Right cardiac atrium (tissue), 5 donors: Measurements from ENCODE around the gene GAS2L3. TPM values are rescaled to one million over a fixed set of nuclear protein-coding genes. Genes with fewer than 3 reads are reported as not detected.
"Not testable (repeated sequence)": the region's sequence is repeated elsewhere in the genome, so short reads cannot be mapped to it uniquely, and the experiment has no call there.

Experiments used
- ATAC-seq, 2 donors: fragments of 200-7000 bp; cut with Tn5 transposase; one replicate each; pipeline versions ENCODE4 v1.8.0 to v1.9.1; 2020; ENCODE audit warnings: moderate library complexity in 2 of 2, mild to moderate bottlenecking in 1 of 2
- DNase-seq, 3 donors: peaks; one replicate each; pipeline ENCODE4 v3.0.0-alpha.2; 2020
- H3K27ac ChIP-seq: one replicate; pipeline ENCODE4 v1.5.1; 2013; ENCODE audit warnings: mild to moderate bottlenecking, low read length, control low read depth, moderate library complexity
- H3K27me3 ChIP-seq: one replicate; pipeline ENCODE4 v1.6.1; 2013; ENCODE audit not compliant: control insufficient read depth, insufficient read depth
- H3K4me1 ChIP-seq: one replicate; pipeline ENCODE4 v1.6.1; 2013; ENCODE audit warnings: low read length; ENCODE audit not compliant: control insufficient read depth, insufficient read depth
- H3K4me3 ChIP-seq: one replicate; pipeline ENCODE4 v1.5.1; 2013; ENCODE audit warnings: low read length, control low read depth
- H3K9me3 ChIP-seq: one replicate; pipeline ENCODE4 v1.6.1; 2013; ENCODE audit warnings: low read length; ENCODE audit not compliant: control insufficient read depth
- WGBS: extraction: QIAGEN DNeasy Blood & Tissue Kit; methylation state at CpG from one replicate; pipeline ENCODE4 v1.1.7; 2013; 5-methylcytosine and 5-hydroxymethylcytosine counted together
- intact Hi-C, 4 donors: fragments of 100-400 bp; cut with DNase I; formaldehyde crosslinking; loops; one replicate each; pipeline versions ENCODE4 v1.11.0 to v1.14.0; 2022 to 2023
- polyA plus RNA-seq: library from polyadenylated mRNA; stranded (reverse); fragments of 200-250 nt; gene quantifications from one replicate; pipeline ENCODE4 v1.2.3, GENCODE V29; 2013
- total RNA-seq, 4 donors: library from RNA; stranded (reverse); fragmentation: NEBNext Ultra II Directional; extraction: Animal tissue kit (Norgen Biotek cat#: 25700); gene quantifications; one replicate each; pipeline ENCODE4 v1.2.1, GENCODE V29; 2021
- donor health status: healthy with polysubstance abuse.
- donor health status: DM: no; HTN: yes; CAD: no.
- donor health status: DM: no; HTN: no; CAD: no.
- donor health status: DM: no; HTN: yes; CAD: no; lungs with severe emphysema.
- donor health status: DM: yes; HTN: yes; CAD: no.

The GAS2L3 gene
- total and polyA plus RNA-seq, 5 donors = 1.4 to 3.7 (median 3.1) TPM

DNA sequence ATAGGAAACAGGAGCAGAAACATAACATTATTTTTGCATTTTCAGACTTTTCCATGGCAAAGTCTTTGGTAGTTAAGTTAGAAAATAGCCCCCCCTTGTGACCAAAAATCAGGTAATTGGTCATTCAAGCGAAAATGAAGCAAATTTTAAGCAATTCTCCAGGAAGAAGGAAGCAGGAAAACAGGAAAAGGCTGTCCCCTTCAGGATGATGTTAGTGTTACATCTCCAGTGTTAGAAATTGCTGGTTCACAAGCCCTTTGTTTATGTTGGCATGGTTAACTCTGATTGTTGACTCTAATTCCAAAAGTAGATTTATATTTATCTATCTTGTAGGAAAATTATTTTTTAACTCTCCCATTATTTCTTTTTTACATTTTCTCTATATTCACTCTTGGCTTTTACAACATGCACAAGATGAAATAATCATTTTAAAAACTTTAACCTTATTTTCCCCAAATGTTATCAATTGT lies 18.8 kb upstream of the GAS2L3 start:
- Histone ChIP-seq H3K4me3 (no peak overlapping the region), H3K27ac (no peak overlapping the region), H3K27me3 (no peaks in the 10 kb centered on the region), H3K9me3 (no peaks in the 10 kb centered on the region), H3K4me1 (no peaks in the 10 kb centered on the region)
- DNase-seq = no peak
- intact Hi-C loops = loop anchor here in 3 of 4 donors (10.0 kb wide), 2 partner anchors 210 to 320 kb away; no protein-coding TSS in a partner anchor
- peak; percentile 84 to 85 for ATAC-seq
- 0% methylated on average over 1 of the region's 1 CpG for WGBS

DNA sequence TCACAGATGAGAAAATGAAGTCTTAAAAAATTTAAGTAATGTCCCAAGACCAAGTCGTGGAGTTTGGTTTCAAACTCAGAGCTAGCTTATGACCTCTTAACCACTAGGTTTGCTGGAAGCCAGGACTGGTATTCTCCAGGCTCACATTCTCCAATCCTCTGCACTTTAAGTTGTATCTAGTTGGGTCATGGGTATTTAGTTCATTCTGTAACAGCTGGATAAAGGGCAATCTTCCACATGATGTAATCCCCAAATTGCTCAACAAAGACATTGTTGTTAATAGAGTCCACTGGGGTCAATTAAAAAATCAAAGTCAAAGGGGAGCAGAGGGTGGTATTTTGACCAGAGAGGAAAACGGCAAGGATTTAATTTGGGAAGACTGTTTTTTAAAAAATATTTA lies 17.8 kb upstream of the GAS2L3 start:
- peak; percentile 88 to 95 for ATAC-seq
- Histone ChIP-seq H3K9me3 (no peaks in the 10 kb centered on the region), H3K27me3 (no peaks in the 10 kb centered on the region), H3K4me1 (no peaks in the 10 kb centered on the region), H3K27ac (no peak overlapping the region), H3K4me3 (no peak overlapping the region)
- DNase-seq = no peak
- intact Hi-C loops = loop anchor here in 3 of 4 donors (10.0 kb wide), 2 partner anchors 211 to 321 kb away; no protein-coding TSS in a partner anchor
- 55% methylated on average over 2 of the region's 2 CpGs for WGBS

DNA sequence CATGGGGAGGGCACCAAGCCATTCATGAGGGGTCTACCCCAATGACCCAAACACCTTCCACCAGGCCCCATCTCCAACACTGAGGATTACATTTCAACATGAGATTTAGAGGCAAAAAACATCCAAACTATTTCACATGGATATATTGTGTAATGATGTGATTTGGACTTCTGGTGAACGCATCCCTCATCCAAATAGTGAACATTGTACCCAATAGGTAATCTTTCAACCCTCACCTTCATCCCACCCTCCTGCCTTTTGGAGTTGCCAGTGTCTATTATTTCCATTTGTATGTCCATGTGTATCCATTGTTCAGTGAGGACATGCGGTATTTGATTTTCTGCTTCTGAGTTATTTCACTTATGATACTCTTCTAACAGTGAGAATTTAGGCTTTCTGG lies 16.1 kb upstream of the GAS2L3 start:
- intact Hi-C loops = loop anchor here in 3 of 4 donors (10.0 kb wide), 2 partner anchors 213 to 323 kb away; no protein-coding TSS in a partner anchor
- no peaks in the 10 kb centered on the region for H3K27me3 ChIP-seq
- 98% methylated on average over 2 of the region's 2 CpGs for WGBS
- H3K4me1 ChIP-seq = no peaks in the 10 kb centered on the region
- ATAC-seq = no peak
- DNase-seq = no peak
- H3K27ac ChIP-seq = no peak overlapping the region
- no peaks in the 10 kb centered on the region for H3K9me3 ChIP-seq
- H3K4me3 ChIP-seq = no peak overlapping the region

DNA sequence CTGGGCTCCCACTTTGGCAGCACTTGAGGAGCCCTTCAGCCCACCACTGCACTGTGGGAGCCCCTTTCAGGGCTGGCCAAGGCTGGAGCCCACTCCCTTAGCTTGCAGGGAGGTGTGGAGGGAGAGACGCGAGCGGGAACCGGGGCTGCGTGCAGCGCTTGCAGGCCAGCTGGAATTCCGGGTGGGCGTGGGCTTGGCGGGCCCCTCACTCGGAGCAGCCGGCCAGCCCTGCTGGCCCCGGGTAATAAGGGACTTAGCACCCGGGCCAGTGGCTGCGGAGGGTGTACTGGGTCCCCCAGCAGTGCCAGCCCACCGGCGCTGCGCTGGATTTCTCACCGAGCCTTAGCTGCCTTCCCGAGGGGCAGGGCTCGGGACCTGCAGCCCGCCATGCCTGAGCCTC lies 14.2 kb upstream of the GAS2L3 start:
- peak in 1 of 3 donors; percentile 50 for DNase-seq
- H3K27me3 ChIP-seq, H3K4me3 ChIP-seq, H3K9me3 ChIP-seq, H3K4me1 ChIP-seq, H3K27ac ChIP-seq, ATAC-seq: not testable (repeated sequence)
- intact Hi-C loops = loop anchor here in 3 of 4 donors (10.0 kb wide), 2 partner anchors 214 to 324 kb away; no protein-coding TSS in a partner anchor
- WGBS = 96% methylated on average over 21 of the region's 21 CpGs

DNA sequence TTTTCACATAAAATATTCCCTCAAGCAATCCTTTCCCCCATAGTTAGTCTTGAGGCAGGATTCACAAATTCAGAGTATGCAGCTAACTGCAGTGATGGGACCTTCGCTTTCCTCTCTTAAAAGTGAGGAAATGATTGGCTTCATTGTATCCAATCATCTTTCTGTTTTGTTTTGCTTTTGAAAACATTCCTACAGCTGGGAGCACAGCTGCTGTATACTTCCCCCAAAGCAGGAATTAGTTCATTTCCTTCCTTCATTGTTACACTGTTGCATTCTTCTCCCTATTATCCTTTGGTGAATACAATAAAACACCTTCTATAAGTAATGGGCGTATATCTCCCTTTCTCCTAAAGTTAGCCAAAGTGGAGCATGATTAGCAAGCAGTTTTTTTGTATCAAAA lies 9.4 kb upstream of the GAS2L3 start:
- intact Hi-C loops = no loop called here
- Histone ChIP-seq H3K4me1 (no peaks in the 10 kb centered on the region), H3K27ac (no peak overlapping the region), H3K9me3 (no peaks in the 10 kb centered on the region), H3K27me3 (no peaks in the 10 kb centered on the region), H3K4me3 (no peak overlapping the region)
- peak; percentile 39 to 60 for ATAC-seq
- WGBS = 30% methylated on average over 2 of the region's 2 CpGs
- DNase-seq = no peak

DNA sequence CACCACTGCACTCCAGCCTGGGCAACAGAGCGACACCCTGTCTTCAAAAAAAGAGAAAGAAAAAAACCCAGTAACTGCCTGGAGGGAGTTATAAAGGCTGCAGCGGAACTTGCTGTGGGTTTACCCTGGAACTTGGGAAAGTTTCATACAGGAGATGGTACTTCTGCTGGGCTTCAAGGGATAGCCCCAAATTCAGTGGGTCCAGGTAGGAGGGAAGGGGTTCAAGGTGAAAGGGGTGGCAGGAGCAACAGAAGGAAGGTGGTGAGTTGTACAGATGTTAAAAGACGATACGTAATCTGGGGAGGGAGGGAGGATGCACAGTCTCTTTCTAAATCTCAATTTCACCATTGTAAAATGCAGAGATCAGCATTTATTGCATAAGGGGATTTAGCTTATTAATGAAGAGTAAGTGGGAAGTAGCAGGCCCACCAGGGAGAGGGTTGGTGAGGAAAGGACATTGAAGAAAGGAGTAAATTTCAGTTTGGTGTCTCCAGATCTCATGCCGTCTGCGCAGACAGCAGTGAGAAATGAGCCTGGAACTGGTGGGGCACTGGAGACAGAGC lies 8.5 kb upstream of the GAS2L3 start:
- no peak for DNase-seq
- H3K4me1 ChIP-seq = no peaks in the 10 kb centered on the region
- intact Hi-C loops = no loop called here
- H3K27ac ChIP-seq = no peak overlapping the region
- H3K27me3 ChIP-seq = no peaks in the 10 kb centered on the region
- H3K4me3 ChIP-seq = no peak overlapping the region
- ATAC-seq = no peak
- WGBS = 94% methylated on average over 6 of the region's 6 CpGs
- H3K9me3 ChIP-seq = no peaks in the 10 kb centered on the region

DNA sequence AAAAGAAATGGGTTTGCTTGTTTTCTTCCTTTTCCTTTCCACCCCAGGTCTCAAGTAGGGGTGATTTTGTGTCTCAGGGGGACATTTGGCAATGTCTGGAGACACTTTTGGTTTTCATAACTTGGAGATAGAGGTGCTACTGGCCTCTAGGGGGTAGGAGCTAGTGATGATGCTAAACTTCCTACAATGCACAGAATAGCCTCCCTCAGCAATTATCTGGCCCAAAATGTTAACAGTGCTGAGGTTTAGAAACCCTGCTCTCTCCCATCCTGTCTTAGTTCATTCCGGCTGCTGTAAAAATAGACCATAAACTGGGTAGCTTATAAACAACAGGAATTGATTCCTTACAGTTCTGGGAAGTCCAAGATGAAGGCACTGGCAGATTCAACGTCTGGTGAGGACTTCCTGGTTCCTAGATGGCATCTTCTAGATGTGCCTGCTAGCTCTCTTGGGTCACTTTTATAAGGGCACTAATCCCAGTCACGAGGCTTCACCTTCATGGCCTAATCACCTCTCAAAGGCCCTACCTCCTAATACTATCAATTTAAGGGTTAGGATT lies 7.4 kb upstream of the GAS2L3 start:
- 65% methylated on average over 3 of the region's 3 CpGs for WGBS
- no peak for ATAC-seq

DNA sequence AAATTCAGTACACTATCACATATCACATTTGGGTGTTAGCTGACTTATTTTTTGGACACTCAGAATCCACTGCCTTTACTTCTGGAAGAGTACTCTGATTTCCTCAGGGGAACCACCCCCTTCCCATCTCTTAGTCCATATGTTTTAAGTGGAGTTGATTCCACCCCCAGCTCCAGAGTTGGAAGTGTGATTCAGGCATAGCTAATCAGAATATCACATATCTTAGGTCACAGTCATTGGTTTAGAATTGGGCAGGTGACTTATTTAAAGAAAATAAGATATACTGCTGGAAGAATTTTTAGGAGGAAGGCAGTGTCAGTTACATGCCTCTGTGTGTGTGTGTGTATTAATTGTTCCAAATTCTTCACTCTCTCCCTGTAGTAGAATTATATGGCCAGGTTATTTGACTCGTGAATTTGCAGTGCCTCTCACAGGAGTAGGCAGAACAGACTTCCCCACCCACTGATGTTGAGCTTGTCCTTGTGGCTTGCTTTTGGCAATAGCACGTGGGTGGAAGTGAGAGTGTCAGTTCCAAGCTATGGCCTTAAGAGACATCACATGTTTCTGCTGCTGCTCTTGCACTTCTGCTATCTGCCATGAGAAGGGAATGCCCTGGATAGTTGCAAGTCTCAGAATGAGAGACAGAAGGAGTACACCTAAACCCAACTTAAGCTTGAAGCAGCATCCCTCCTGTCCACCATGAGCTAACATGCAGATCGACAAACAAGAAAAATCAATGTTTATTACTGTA lies 6.4 kb upstream of the GAS2L3 start:
- Histone ChIP-seq H3K9me3 (no peaks in the 10 kb centered on the region), H3K4me3 (no peak overlapping the region), H3K4me1 (no peaks in the 10 kb centered on the region), H3K27ac (no peak overlapping the region), H3K27me3 (no peaks in the 10 kb centered on the region)
- WGBS = 37% methylated on average over 3 of the region's 3 CpGs
- intact Hi-C loops = no loop called here
- DNase-seq (no peak), ATAC-seq (peak; percentile 57 to 71)

More for the DNA sequence above, 7.4 kb upstream of the GAS2L3 start:
- H3K9me3 ChIP-seq = no peaks in the 10 kb centered on the region
- DNase-seq = no peak
- no peaks in the 10 kb centered on the region for H3K27me3 ChIP-seq
- no peak overlapping the region for H3K4me3 ChIP-seq
- no peak overlapping the region for H3K27ac ChIP-seq
- intact Hi-C loops = no loop called here
- no peaks in the 10 kb centered on the region for H3K4me1 ChIP-seq

DNA sequence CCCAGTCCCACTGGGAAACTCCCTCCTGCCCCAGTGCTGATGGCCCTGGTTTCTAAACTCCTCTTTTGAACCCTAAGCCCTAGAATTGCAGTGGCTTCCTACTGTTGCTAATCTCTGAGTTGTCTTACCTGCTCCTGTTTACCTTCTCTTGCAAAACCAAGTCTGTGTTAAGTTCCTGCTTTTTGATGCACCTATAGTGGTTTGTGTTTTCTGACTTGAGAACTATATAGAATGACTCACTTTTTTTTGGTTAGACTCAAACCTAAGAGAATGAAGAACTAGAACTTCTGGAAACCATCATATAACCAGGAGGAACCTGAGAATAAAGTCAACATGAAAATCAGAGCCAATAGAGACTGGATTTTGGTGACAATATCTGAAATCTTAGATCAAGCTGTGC lies 5.5 kb upstream of the GAS2L3 start:
- Histone ChIP-seq H3K27ac (no peak overlapping the region), H3K4me1 (peaks cover under 1% of the 10 kb centered on the region), H3K4me3 (no peak overlapping the region), H3K27me3 (no peaks in the 10 kb centered on the region), H3K9me3 (no peaks in the 10 kb centered on the region)
- intact Hi-C loops = no loop called here
- ATAC-seq = no peak
- DNase-seq = no peak

DNA sequence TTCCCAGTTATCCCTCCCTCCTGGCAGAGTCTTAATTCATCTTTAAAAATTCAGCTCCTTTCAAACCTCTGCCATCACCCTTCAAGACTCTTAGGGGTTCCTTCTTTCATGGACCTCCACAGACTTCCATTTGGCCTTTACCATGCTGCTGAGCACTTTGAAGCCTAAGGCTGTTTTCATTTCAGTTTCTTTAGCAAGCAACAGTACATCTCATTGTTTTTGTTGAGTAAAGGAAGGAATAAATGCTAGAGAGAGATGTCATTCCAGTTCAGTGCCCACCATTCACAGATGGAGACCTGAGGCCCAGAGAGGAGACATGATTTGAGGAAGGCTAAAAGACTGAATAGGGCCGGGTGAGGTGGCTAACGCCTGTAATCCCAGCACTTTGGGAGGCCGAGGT lies 1.3 kb upstream of the GAS2L3 start:
- intact Hi-C loops = no loop called here
- DNase-seq (no peak), ATAC-seq (no peak)
- Histone ChIP-seq H3K27ac (no peak overlapping the region), H3K4me1 (peaks cover 3% of the 10 kb centered on the region), H3K4me3 (no peak overlapping the region), H3K27me3 (no peaks in the 10 kb centered on the region), H3K9me3 (no peaks in the 10 kb centered on the region)
- WGBS = 96% methylated on average over 3 of the region's 3 CpGs
